Measurements from ENCODE around the gene SUSD1.

DNA sequence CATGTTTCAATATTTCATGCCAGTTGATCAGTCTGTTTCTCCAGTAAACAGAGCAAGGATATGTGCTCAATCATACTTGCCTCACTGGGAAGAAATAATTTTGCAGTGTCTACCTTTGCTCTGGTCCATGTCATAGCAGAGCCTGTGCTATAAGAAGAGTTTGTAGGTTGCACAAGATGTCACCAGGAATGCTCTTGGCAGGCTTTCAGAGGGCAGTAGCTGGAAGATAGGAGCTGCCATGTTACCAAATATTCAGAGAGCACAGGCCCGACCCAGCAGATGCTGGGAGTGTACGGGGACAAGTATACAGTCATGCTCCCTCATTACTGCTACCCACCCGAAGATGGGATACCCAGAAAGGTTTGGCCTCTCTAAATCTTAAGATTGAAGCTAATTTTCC lies 175.8 kb downstream of the SUSD1 start:
- TF ChIP-seq EP300 (IDR thresholded peaks at IDR 0.05), result no peak
- TF ChIP-seq, protein P1, sequence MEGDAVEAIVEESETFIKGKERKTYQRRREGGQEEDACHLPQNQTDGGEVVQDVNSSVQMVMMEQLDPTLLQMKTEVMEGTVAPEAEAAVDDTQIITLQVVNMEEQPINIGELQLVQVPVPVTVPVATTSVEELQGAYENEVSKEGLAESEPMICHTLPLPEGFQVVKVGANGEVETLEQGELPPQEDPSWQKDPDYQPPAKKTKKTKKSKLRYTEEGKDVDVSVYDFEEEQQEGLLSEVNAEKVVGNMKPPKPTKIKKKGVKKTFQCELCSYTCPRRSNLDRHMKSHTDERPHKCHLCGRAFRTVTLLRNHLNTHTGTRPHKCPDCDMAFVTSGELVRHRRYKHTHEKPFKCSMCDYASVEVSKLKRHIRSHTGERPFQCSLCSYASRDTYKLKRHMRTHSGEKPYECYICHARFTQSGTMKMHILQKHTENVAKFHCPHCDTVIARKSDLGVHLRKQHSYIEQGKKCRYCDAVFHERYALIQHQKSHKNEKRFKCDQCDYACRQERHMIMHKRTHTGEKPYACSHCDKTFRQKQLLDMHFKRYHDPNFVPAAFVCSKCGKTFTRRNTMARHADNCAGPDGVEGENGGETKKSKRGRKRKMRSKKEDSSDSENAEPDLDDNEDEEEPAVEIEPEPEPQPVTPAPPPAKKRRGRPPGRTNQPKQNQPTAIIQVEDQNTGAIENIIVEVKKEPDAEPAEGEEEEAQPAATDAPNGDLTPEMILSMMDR (IDR thresholded peaks at IDR 0.05), result no peak
- no peak for TF ChIP-seq POLR2A (IDR thresholded peaks at IDR 0.05)
- TF ChIP-seq POLR2AphosphoS5 (IDR thresholded peaks at IDR 0.05), result no peak
